Suprapubic skin (tissue), 3 donors: ENCODE results near the gene DAZL.

Experiments
- CTCF ChIP-seq, 2 donors: fragments of 200-600 bp in 1 of 2; fragments of 450-650 bp in 1 of 2; sonication (generic) in 1 of 2; IDR thresholded peaks; one replicate each; pipeline ENCODE4 v1.5.1; 2016 to 2019; ENCODE audit warnings: antibody characterized with exemption in 2 of 2, mild to moderate bottlenecking in 1 of 2, moderate library complexity in 1 of 2
- POLR2A ChIP-seq, 2 donors: fragments of 450-650 bp; IDR thresholded peaks; one replicate each; pipeline ENCODE4 v1.6.1; 2017; ENCODE audit warnings: antibody characterized with exemption in 2 of 2, mild to moderate bottlenecking in 2 of 2, moderate library complexity in 2 of 2

GRCh38 chr3:16607718-16608117 lies 2.5 kb upstream of the DAZL start:
- TF ChIP-seq CTCF (IDR thresholded peaks at IDR 0.05) (no peak), POLR2A (IDR thresholded peaks at IDR 0.05) (no peak)
